MM.1S (cell line): ENCODE data around the gene SMYD1.

Source experiments
- CTCF ChIP-seq: fragments of 300-600 bp; sonication (generic); IDR thresholded peaks from 2 replicates; pipeline ENCODE4 v1.5.1; 2016; ENCODE audit warnings: antibody characterized with exemption, low read length, mixed read lengths
- EZH2 ChIP-seq: fragments of 300-600 bp; sonication (generic); optimal IDR thresholded peaks from 2 replicates; pipeline ENCODE3; 2017; ENCODE audit warnings: low read depth, mild to moderate bottlenecking, antibody characterized with exemption, low read length, mixed read lengths

- TF ChIP-seq EZH2 (no peak), CTCF (no peak)
Measured at GRCh38 chr2:88088999-88089398, 21.4 kb downstream of the SMYD1 start.
